GM08714 (cell line): Measurements from ENCODE around the gene TNNT3.

ENCODE experiments used
- H3K4me3 ChIP-seq: fragments of 200-500 bp; sonication (Bioruptor generic); 2 replicates; pipeline ENCODE4 v1.5.1; 2014; ENCODE audit warnings: mild to moderate bottlenecking, low read length, inconsistent platforms
- ZNF274 ChIP-seq: IDR thresholded peaks from 2 replicates; pipeline ENCODE4 v1.6.1; 2012; ENCODE audit warnings: mild to moderate bottlenecking, low read depth, low read length

TNNT3 gene

DNA sequence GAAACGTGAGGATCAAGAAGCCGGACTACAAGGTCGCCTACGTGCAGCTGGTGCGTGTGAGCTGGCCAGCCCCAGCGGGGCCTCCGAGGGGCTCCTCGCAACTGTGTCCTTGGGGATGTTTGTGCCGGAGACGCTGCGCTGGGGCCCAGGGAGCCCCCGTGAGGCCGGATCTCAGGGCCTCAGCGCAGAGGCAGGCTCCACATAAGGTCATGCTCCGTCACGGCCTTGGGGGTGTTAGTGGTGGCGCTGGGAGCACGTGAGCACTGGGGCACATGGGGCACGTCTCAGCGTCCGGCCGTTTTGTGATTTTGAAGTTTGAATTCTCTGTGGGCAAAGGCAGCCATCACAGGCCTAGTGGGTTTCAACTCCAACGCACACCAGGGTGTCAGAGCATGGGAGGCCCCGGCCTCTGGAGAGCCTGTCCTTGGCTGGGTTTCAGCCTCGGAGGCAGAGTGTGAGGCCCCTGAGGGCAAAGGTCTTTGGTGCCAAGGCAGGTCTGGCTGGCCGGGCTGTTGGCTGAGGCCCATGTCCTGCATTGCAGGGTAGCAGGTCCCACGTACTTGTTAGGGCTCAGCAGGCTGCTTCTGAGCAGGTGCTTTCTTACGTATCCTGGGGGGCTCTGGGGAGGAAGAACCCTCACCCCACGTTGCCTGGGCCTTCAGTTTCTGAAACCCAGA lies 33.4 kb downstream of the TNNT3 start:
- no peak overlapping the region for H3K4me3 ChIP-seq
- no peak for TF ChIP-seq ZNF274

DNA sequence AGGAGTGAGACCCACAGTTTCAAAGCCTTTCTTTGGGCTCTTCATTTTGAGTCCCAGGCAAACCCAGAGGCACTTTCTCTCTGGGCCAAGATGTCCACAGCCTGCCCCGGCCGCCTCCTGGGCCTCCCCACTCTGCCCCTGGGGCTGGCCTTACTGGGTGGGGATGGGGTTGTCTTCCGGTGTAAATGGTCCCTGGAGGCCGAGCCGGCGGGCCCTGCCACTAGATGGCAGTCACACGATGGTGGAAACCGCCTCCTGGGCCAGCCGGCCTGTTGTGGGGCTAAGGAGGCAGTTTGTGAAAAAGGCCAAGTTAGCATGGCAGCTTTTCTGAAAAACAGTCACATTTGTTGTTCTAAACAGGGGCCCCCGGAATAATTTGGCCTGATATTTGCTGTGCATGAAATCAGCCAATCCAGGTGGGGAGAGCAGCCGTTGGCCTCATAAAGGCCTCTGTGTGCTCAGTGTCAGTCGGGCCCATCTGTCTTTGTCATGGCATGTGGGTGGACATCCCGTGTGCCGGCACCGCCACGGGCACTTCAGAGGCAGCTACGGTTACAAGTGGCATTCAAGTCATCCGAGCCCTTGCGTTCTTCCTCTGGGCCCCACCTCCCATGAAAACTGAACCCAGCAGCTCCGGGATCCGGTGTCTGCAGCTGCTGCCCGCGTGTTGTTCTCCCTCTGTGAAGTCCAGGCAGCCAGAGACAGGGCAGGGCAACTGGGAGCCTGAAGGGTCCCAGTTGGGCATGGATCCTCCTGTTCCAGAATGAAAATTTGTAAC lies 34.2 kb downstream of the TNNT3 start:
- H3K4me3 ChIP-seq, result no peak overlapping the region
- no peak for TF ChIP-seq ZNF274

DNA sequence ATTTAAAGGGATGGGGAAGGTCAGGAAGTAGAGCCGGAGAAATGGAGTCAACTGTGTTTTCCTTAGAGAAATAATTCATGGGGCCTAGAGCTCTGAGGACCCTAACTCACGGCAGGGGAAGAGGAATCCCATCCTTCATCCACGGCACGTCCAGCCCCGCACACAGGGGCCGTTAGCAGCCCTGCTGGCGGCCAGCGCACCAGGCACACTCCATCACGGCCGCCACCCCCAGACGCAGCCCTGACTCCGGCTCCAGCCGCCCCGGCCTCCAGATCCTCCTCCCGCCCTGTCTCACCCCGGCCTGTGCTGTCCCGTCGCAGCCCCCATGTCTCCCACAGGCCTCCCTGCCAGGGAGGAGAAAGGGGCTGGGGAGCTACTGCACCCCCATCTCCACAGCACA lies 38.9 kb downstream of the TNNT3 start:
- TF ChIP-seq ZNF274, result no peak
- no peak overlapping the region for H3K4me3 ChIP-seq

DNA sequence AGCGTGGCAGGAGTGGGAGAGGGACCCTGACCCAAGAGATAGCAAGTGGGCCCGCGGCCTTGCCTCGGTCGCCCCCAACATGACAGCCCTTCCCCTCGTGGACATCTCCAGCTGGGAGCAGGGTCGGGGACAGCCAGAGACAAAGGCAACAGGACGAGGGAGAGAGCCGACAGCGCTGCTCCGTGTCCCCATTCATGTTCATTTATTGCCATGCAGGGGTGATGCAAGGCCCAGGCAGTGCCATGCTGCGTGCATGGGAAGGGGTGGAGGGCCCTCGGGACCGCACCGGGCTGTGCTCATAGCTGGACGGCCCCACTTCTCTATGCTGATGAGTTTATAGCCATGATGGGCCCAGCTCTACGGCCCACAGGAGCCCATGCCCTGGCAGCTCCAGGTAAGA lies 40.3 kb downstream of the TNNT3 start:
- TF ChIP-seq ZNF274, result no peak
- H3K4me3 ChIP-seq, result no peak overlapping the region

DNA sequence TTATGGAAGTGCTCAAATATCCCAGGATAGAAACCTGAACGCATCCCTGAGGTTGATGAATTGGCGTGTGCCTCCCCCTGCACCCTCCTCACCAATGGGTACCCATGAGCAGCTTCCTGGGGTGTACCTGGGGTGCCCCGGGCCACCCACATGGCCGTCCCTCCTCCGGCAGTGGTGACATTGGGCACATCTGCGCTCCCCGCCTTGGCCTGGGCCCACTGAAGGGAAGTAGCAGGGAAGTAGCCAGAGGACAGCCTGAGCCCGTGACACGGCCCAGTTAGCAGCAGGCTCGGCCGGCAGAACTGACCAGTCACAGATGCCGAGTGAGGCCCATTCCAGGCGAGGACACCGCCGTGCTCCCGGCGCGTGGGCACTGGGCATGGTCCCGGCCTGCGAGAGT lies 44.4 kb downstream of the TNNT3 start:
- TF ChIP-seq ZNF274, result no peak
- no peak overlapping the region for H3K4me3 ChIP-seq

DNA sequence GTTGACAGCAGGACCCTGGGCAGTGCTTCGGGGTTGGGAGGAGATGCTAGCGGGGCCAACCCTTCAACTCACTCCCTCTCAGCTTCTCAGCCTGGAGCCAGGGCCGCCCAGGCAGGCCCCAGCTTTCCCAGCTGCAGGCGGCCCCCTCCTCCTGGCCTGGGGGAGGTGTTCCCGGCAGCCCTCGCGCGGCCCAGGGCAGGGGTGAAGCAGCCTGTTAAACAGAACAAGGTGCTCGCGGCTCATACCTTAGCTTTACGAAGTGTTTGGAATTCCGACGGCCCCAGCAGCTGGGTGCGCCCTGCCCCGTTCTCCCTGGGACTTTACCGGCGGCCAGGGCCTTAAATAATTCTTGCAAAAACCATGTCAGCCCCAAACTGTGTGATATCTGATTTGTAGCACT lies 44.8 kb downstream of the TNNT3 start:
- no peak for TF ChIP-seq ZNF274
- no peak overlapping the region for H3K4me3 ChIP-seq

DNA sequence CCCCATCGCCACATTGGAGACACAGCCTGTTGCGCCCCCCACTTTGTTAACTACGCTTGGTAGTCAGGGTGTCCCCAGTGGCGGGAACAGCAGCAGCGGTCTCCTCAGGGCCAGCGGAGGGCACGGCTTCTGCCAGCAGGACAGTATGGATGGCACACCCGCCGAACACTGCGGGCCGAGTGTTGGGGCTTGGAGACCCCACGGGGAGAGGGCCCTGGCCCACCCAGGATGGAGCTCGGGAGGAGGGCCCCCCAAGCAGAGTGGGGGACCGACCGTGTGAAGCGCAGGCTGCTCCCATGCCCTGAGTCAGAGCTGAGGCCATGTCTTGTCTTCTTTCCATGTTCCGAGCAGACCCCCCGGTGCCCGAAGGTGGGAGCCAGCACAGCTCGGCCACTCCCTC lies 45.5 kb downstream of the TNNT3 start:
- H3K4me3 ChIP-seq, result no peak overlapping the region

DNA sequence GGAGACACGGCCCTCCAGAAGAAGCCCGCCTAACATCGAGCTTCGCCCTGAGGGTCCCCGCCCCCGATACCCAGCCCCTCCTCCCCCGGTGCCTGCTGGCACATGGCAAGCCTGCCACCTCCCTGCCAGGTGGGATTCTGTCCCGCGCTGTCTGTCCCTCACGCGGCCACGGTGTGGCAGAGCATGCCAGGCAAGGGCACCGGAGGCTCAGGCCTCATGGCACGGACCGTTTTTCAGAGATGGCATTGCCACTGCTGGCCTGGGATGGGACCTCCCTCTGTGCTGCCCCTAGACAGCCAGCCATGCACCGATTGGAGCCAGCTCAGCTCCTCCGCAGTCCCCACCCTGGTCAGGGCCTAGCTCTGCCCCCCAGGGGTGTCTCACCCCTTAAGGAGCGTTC lies 47.0 kb downstream of the TNNT3 start:
- H3K4me3 ChIP-seq, result no peak overlapping the region
- TF ChIP-seq ZNF274, result no peak

More for the DNA sequence above, 45.5 kb downstream of the TNNT3 start:
- no peak for TF ChIP-seq ZNF274

DNA sequence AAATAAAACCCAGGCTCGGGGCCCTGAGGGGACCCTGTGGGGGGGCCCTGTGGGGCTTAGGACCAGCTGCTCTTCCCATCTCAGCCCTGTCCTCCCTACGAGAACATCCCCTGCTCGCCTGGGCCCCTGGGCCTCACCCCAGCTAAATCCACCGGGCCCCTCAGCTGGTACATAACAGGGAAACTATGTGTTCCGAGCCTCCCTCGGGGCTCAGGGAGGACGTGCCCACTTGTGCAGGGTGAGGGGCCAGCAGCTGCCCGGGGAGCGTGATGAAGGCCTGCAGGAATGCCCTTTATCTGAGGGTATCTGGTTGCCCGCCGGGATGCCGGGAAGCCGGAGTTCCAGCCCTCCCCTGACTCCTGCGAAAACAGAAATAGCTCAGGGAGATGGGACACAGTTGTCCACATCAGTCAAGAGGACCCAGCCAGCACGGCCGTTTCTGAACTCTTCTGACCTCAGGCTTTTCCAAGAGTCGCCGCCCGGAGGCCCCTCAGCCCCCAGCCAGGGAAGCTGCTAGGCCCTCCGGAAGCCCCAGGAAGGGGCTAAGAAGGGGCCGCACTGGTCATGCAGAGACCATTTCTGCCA lies 48.2 kb downstream of the TNNT3 start:
- no peak overlapping the region for H3K4me3 ChIP-seq
- TF ChIP-seq ZNF274, result no peak

DNA sequence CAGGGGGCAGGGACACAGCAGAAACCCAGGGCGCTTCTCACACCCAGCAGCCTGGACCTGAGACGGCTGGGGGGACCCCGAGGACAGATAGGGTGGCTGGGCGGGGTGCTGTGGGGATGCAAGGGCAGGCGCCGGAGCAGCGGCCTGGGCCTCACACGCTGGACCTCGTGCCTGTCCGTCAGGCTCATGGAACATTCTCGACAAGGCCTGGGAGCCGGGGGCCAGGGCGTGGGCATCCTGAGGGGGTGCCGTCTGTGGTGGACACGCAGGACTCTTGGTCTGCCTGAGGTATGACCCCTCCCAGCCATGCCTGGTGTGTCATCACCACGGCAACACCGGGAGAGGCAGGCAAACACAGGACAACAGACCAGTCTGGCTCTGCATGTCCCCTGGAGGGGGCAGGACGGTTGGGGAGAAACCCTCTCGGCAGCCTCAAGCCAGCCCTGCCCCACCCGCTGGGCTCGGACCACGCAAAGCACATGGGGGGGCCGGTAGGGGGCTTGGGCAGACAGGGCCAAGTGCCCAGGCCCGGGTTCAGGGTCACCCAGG lies 49.0 kb downstream of the TNNT3 start:
- TF ChIP-seq ZNF274, result no peak
- no peak overlapping the region for H3K4me3 ChIP-seq

DNA sequence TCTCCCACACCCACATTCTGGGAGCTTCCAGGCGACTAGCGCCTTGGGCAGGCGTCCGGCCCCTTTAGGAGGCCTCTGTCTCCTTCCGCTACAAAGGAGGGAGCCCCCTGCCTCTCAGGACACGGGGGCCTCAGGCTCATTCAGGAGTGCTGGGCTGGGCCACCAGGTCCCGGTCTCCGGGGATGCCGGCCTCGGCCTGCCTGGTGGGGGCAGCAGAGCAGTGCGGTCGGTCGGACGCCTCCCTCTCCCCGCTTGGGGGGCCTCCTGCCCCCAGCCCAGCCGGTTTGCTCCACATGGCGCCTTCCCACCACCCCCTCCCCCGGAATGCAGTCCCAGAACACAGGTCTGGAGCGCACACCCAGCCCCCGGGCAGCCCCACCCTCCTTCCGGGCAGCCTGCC lies 49.5 kb downstream of the TNNT3 start:
- H3K4me3 ChIP-seq, result no peak overlapping the region
- TF ChIP-seq ZNF274, result no peak

DNA sequence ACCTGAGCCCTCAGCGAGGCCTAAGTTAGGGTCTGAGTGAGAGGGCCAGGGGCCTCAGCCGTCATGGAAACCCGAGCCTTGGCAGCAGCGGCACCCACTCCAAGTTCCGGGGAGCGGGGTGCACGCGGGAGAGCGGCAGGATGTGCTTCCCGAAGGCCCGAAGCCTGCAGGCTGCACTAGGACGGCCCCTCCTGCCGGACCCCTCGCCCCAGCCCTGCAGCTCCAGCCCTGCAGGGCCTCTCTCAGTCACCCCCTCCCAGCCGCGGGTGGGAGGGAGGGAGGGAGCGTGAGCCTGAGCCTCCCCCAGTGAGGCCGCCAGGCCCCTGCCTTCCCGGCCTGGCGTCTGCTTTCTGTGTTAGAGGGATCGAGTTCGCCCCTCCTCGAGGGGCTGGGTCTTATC lies 50.3 kb downstream of the TNNT3 start:
- H3K4me3 ChIP-seq, result no peak overlapping the region
- TF ChIP-seq ZNF274, result no peak

DNA sequence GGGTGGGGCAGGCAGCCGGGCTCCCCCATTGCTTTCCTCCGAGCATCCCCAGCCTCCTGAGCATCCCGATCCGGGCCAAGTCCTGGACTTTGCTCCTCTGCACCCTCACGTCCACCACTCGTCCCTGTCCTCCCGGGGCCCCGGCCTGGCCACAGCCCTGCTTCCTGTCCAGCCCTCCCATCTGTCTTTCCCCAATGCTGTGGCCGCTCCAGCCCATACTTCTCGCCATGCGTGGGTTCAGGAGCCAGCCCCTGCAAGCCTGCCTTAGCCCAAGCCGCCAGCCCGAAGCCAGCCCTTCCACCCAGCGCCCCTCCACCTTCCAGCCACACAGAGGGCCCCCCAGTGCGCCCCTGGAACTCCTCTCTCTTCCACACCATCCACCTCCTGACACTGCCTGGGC lies 51.5 kb downstream of the TNNT3 start:
- TF ChIP-seq ZNF274, result no peak
- H3K4me3 ChIP-seq, result no peak overlapping the region

DNA sequence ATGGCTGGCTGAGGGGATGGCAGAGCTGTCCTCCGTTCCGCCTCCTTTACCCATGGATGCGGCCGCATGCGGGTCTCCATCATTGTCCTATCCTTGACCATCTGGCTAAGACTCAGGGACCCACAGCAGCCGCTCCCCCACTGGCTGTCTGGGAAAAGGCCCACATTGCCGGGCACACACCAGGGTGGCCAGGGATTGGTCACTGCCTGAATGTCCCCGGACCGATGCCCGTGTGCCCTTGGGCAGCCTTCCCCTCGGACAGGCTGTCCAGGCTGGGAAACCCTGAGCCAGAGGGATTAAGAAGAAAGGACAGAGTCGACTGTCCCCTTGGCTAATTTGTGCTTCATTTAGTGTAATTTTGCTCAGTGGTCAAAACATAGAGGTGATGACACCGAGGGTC lies 55.7 kb downstream of the TNNT3 start:
- H3K4me3 ChIP-seq, result no peak overlapping the region
- TF ChIP-seq ZNF274, result no peak
